Hematopoietic multipotent progenitor cell (in vitro differentiated cells): ENCODE results near the gene TATDN3. TPM values are rescaled to one million over a fixed set of nuclear protein-coding genes. Genes with fewer than 3 reads are reported as not detected.
A peak's percentile ranks its signal among the peaks of the same experiment; 100 is the strongest.
"Not testable (repeated sequence)": the region's sequence is repeated elsewhere in the genome, so short reads cannot be mapped to it uniquely, and the experiment has no call there.

ENCODE experiments used
- DNase-seq, 3 donors: peaks; one replicate each; pipeline ENCODE4 v3.0.0-alpha.2; 2011 to 2015; ENCODE audit warnings: low read depth in 2 of 3, low spot score in 2 of 3
- total RNA-seq: library from RNA; depleted of rRNA; stranded (reverse); fragments of >200 nt; gene quantifications from one replicate; pipeline ENCODE4 v1.2.3, GENCODE V29; 2012

The TATDN3 gene
- total RNA-seq, 1 donor = 7.8 TPM

DNA sequence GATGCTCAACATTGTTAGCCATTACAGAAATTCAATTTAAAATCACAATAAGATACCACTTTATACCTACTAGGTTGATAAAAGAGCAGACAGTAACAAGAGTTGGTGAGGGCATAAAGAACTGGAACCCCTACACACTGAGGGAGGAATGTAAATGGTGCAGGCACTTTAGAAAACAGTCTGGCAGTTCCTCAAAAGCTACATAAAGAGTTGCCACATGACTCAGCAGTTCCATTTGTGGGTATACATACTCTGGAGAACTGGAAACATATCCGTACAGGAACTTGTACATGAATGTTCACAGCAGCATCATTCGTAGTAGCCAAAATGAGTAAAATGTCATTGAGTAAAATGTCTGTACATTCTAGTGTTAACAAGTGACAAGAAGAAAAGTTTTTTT is 17.1 kb upstream of the TATDN3 start:
- DNase-seq = peak in 1 of 3 donors; percentile 72

DNA sequence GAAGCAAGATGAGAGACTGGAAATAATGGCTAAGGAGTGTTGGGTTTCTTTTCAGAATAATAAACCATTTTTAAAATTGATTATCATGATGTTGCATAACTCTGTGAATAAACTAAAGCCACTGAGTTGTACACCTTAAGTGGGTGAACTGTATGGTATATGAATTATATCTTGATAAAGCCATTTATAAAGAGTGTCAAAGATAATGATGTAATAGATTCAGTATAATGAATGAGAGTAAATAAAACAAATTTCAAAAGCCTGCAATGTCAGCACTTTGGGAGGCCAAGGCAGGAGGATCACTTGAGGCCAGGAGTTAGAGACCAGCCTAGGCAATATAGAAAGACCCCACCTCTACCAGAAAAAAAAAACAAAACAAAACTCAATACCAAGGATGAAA is 16.5 kb upstream of the TATDN3 start:
- no peak for DNase-seq

DNA sequence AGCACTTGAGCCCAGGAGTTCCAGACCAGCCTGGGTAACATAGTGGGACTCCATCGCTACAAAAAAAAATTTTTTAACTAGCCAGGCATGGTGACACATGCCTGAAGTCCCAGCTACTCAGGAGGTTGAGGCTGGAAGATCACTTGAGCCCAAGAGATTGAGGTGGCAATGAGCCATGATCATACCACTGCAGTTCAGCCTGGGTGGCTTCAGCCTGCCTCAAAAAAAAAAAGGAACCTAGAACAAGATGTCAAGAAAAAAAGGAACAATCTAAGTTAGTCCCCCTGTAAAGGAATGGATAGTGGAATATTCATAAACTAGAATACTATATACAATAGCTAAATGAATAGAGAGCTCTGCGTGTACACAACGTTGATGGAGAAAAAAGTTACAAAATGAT is 14.5 kb upstream of the TATDN3 start:
- DNase-seq = peak in 1 of 3 donors; percentile 19

DNA sequence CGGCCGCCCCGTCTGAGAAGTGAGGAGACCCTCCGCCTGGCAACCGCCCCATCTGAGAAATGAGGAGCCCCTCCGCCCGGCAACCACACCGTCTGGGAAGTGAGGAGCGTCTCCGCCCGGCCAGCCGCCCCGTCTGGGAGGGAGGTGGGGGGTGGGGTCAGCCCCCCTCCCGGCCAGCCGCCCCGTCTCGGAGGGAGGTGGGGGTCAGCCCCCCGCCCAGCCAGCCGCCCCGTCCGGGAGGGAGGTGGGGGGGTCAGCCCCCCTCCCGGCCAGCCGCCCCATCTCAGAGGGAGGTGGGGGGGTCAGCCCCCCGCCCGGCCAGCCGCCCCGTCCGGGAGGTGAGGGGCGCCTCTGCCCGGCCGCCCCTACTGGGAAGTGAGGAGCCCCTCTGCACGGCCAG is 12.6 kb upstream of the TATDN3 start:
- not testable (repeated sequence) for DNase-seq

DNA sequence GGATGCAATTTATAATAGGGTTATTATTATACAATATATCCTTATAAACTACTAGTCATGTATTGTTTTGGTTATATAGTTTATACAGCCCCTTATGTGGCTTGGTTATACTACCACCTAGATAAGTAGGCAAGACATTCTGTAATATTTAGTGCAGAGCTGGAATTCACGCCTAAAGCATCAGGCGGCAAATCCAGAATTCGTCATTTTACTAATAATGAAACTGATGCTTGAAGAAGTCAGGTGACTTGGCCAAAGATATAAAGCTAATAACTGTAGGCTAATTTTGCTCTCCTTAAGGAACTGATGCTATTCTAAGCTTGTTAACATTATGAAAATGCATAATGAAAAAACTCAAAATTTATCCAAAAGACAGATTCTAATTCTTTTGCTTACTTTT is 10.9 kb upstream of the TATDN3 start:
- no peak for DNase-seq

DNA sequence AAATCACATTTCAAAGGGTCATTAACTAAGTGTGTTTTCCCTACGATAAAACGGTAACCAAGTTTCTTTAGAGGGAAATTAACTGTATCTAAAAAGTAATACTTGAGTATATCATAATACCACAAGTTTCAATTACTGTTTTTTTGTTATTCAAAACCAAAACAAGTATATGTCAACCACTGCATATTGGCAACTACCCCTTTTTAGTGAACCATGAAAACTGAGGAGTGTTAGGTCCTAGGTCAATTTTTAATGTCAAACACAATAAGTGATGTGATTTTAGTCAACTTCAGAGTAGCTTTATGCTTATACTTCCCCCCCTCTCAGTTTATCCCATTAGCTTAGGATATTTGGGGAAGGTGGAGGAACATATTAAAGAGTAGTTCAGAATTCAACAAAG is 10.5 kb upstream of the TATDN3 start:
- no peak for DNase-seq

DNA sequence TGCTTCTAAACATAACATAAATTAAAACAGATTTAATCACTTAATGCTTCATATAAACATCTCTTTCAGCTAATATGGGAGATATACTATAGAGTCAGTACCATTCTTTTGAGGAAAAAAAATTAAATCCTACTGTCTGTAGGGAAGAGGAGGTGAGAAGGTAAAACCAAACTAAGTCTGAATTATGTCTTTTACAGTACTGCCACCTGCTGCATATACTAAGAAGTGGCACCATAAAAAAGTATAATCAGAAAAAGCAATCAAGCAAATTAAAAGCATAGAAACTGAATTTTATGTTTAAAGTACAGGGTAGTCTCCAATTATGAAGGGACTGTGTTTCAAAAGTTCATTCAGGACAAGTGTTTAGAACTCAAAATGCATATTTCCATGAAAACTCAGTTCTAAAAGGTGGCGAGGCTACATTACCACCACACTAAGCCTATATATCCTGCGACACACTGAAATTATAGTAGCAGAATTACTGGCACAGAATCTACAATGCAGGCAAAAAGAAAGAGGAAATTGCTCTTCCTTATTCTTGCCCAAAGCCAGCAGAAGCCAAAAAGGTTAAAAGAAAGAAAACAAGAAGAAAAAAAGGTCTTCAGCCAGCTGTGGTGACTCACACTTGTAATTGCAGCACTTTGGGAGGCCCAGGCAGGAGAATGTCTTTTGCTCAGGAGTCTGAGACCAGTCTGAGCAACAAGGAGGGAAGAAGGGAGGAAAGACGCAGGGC is 9.1 kb upstream of the TATDN3 start:
- DNase-seq = peak in 1 of 3 donors; percentile 66

- no peak for DNase-seq
Observed at GRCh38 chr1:212783976-212784375, 7.7 kb upstream of the TATDN3 start.

- DNase-seq = no peak
Observed at GRCh38 chr1:212785871-212786270, 5.8 kb upstream of the TATDN3 start.

- DNase-seq = no peak
Observed at GRCh38 chr1:212791261-212791675, 426 bp upstream of the TATDN3 start.

DNA sequence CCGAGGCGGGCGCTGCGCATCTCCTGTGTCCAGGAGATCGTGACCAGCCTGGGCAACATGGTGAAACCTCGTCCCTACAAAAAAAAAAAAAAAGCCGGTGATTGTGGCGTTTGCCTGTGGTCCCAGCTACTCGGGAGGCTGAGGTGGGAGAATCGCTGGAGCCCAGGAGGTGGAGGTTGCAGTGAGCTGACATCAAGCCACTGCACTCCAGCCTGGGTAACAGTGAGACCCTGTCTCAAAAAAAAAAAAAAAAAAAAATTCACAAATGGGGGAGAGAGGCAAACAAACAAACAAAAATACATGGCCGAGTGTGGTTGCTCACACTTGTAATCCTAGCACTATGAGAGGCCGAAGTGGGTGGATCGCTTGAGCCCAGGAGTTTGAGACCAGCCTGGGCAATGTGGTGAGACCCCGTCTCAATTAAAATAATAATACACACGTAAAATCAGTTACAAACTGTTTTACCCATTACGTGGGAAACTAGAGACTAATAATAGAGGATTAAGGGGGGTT is 758 bp downstream of the TATDN3 start:
- no peak for DNase-seq

DNA sequence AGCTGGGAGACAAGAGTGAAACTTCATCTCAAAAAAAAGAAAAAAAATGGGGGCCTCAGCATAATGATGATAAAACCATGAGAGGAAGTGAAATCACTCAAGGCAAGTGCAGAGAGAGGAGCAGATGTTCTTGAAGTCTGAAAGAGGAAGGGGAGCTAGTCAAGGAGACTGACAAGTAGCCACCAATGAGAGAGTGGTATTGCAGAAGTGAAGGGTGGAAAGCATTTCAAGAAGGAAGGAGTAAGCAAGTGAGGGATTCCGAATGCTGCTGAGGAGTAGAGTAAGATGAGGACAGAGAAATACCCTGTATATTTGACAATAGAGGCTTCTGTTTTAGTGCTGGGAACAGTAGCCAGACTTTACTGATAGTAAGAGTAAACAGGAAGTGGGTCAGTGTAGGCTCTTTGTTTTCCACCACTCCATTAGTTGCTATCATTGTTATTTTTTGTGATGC is 2.9 kb downstream of the TATDN3 start:
- DNase-seq = peak in 1 of 3 donors; percentile 71

DNA sequence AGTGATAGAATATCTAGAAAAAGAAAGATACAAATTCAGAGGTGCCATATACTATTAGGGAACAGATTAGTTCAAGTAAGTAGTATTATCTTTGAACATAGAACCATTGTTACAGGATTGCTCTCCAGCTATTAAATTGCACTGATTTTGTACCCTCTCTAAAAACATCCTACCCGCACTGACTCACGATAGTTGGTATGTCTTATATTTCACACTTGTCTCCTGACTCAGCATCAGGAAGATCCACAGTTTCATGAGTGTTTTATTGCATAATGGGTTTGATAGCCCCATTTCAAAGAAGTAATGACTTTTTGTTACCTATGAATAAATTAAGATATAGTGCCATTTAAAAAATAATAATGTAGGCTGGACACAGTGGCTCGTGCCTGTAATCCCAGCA is 6.0 kb downstream of the TATDN3 start:
- no peak for DNase-seq

GRCh38 chr1:212805767-212806166 is 14.1 kb downstream of the TATDN3 start:
- DNase-seq = no peak

DNA sequence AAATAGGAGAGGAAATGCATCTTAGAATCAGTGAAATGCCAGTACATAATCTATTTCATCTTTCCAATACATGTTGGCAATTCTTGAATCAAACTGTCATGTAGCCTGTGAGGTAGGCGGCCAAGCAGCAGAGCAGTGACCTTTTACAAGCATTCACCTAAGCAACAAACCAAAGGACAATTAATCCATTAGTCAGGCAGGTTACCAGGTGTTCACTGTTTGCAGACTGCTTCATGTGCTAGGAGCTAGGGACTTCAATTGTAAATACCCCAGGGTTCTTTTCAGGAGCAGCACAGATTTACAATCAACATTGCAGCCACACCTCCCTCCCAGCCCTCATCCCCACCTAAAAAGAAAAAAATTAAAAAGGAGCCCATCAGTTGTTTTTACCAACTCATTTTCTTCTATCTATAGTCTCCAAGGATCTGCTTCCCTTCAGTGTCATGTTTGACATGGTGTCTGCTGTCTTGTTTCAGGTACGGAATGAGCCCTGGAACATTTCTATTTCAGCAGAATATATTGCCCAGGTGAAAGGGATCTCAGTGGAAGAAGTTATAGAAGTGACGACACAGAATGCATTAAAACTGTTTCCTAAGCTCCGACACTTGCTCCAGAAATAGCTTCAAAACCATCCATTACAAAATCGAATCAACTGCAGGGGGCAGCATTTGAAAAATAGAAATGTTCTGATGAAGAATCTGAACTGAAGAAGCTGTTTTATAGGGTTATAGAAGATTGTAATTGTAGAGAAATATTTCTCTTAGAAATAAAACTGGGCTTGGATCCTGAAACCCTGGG is 23.0 kb downstream of the TATDN3 start:
- DNase-seq = peak in 2 of 3 donors; percentile 29 to 65

GRCh38 chr1:212816567-212817278 is 25.0 kb downstream of the TATDN3 start:
- DNase-seq = no peak

DNA sequence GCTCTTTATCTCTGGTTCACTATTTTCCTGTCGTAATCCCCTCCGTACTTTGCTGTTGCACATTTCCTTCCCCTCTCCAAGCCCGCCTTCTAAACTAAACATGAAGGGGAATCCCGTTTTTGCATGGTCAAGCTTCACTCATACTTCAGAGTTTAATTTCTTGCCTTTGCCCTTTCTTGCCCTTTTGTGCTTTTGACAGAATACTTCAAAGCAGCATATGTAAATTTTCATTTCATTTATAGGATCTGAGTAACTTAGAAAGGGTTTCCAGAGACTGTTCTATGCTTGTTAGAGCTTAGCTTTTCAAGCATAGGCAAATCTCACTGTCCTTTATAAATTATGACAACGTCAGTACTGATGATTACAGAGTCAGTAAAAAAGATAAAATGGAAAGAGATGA is 28.0 kb downstream of the TATDN3 start:
- DNase-seq = peak in 2 of 3 donors; percentile 49 to 58

DNA sequence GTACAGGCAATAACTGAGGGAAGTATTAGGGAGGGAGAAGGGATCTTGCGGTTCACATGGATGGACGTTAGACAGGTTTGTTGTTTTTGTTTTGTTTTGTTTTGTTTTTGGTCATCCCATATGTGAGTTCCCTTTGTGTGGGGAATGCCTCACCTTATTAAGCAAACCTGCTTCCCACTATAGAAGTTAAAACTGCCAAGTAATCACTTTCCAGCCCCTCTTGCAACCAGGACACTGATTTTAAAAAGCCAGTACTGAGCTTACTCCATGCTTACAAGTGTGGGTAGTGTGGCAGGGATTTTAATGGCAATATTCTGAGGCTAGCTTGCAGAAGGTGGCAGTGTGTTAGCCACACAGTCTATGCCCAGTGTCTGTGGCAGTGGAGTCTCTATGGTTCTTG is 29.3 kb downstream of the TATDN3 start:
- DNase-seq = no peak

GRCh38 chr1:212822956-212823355 is 31.3 kb downstream of the TATDN3 start:
- no peak for DNase-seq

DNA sequence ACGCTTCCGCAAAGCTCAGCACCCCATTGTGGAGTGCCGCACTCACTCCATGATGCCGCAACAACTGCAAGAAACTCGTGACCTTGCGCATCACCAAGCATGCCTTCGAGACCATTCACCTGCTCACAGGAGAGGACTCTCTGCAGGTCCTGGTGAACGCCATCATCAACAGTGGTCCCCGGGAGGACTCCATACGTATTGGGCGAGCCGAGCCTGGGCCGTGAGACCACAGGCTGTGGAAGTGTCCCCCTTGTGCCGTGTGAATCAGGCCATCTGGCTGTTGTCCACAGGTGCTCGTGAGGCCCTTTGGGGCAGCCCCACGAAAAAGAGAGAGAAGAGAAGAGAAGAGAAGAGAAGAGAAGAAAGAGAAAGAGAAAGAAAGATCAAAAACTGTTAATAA is 32.5 kb downstream of the TATDN3 start:
- no peak for DNase-seq

GRCh38 chr1:212825798-212826452 is 34.2 kb downstream of the TATDN3 start:
- DNase-seq = no peak
